NCI-H345 treated with DMSO at 0.1 percent for 48 hours (cell line): Measurements from ENCODE around the gene RBM39.
"Not testable (repeated sequence)": the region's sequence is repeated elsewhere in the genome, so short reads cannot be mapped to it uniquely, and the experiment has no call there.

ENCODE experiments used
- DNase-seq: peaks from one replicate; lab custom pipeline; 2025; ENCODE audit not compliant: unreplicated experiment; lab: John Stamatoyannopoulos, UW

Gene RBM39

GRCh38 chr20:35741892-35742740, at the start of gene RBM39:
Gene RBM39 (minus strand): TSS chr20:35742260. CDS start chr20:35740874, 1,386 bp downstream.
- DNase-seq = peak; percentile 100

- DNase-seq = no peak
Observed at GRCh38 chr20:35791821-35792220, 49.8 kb upstream of the RBM39 start.

- DNase-seq = no peak
Observed at GRCh38 chr20:35791097-35791496, 49.0 kb upstream of the RBM39 start.

- DNase-seq = no peak
Observed at GRCh38 chr20:35788796-35789195, 46.7 kb upstream of the RBM39 start.

- DNase-seq = not testable (repeated sequence)
Observed at GRCh38 chr20:35785541-35785940, 43.5 kb upstream of the RBM39 start.

GRCh38 chr20:35783811-35784210, 41.8 kb upstream of the RBM39 start:
- not testable (repeated sequence) for DNase-seq

- DNase-seq = peak; percentile 23
Observed at GRCh38 chr20:35776513-35777101, 34.5 kb upstream of the RBM39 start.

GRCh38 chr20:35774391-35774790, 32.3 kb upstream of the RBM39 start:
- DNase-seq = no peak

GRCh38 chr20:35773154-35773751, 31.2 kb upstream of the RBM39 start:
- DNase-seq = no peak

- no peak for DNase-seq
Observed at GRCh38 chr20:35772563-35773058, 30.6 kb upstream of the RBM39 start.

GRCh38 chr20:35771689-35772562, 29.9 kb upstream of the RBM39 start, which contains the start of gene PHF20:
Gene PHF20 (plus strand): TSS chr20:35772015. CDS start chr20:35801523, 29,508 bp downstream.
- DNase-seq = peak; percentile 92

GRCh38 chr20:35771367-35771688, 29.3 kb upstream of the RBM39 start:
- no peak for DNase-seq

- DNase-seq = no peak
Observed at GRCh38 chr20:35768731-35769664, 26.9 kb upstream of the RBM39 start.

GRCh38 chr20:35767683-35768481, 25.8 kb upstream of the RBM39 start:
- no peak for DNase-seq

- DNase-seq = no peak
Observed at GRCh38 chr20:35766843-35767242, 24.8 kb upstream of the RBM39 start.

- not testable (repeated sequence) for DNase-seq
Observed at GRCh38 chr20:35764936-35765335, 22.9 kb upstream of the RBM39 start.

- no peak for DNase-seq
Observed at GRCh38 chr20:35762461-35762860, 20.4 kb upstream of the RBM39 start.

GRCh38 chr20:35761548-35761947, 19.5 kb upstream of the RBM39 start:
- not testable (repeated sequence) for DNase-seq

GRCh38 chr20:35757098-35757705, 15.1 kb upstream of the RBM39 start:
- no peak for DNase-seq
